GM23248 (cell line): ENCODE data around the gene PIP5K1C. TPM values are rescaled to one million over a fixed set of nuclear protein-coding genes. Genes with fewer than 3 reads are reported as not detected.

Source experiments
- DNase-seq: peaks from one replicate; pipeline ENCODE4 v3.0.0-alpha.2; 2015
- H2AFZ ChIP-seq: fragments of 200-600 bp; sonication (generic); 2 replicates; pipeline ENCODE4 v1.6.1; 2016; ENCODE audit warnings: antibody characterized with exemption
- H3F3A ChIP-seq: fragments of 200-600 bp; sonication (generic); 2 replicates; pipeline ENCODE4 v1.6.1; 2016; ENCODE audit warnings: mild to moderate bottlenecking, antibody characterized with exemption, mixed run types; ENCODE audit not compliant: insufficient read depth
- H3K27ac ChIP-seq: fragments of 200-600 bp; sonication (generic); 2 replicates; pipeline ENCODE4 v1.5.1; 2016; ENCODE audit warnings: mild to moderate bottlenecking
- H3K27me3 ChIP-seq: fragments of 200-600 bp; sonication (generic); replicated peaks from 2 replicates; pipeline ENCODE4 v1.6.1; 2016; ENCODE audit warnings: mild to moderate bottlenecking; ENCODE audit not compliant: insufficient read depth
- H3K36me3 ChIP-seq: fragments of 200-600 bp; sonication (generic); 2 replicates; pipeline ENCODE4 v1.6.1; 2016; ENCODE audit warnings: low read depth, mild to moderate bottlenecking
- H3K4me1 ChIP-seq: fragments of 200-600 bp; sonication (generic); 2 replicates; pipeline ENCODE4 v1.6.1; 2016; ENCODE audit warnings: mild to moderate bottlenecking; ENCODE audit not compliant: insufficient read depth
- H3K4me2 ChIP-seq: fragments of 200-600 bp; sonication (generic); one replicate; pipeline ENCODE4 v1.6.1; 2016; ENCODE audit warnings: mild to moderate bottlenecking; ENCODE audit not compliant: unreplicated experiment
- H3K4me3 ChIP-seq: fragments of 200-600 bp; sonication (generic); 2 replicates; pipeline ENCODE4 v1.5.1; 2016; ENCODE audit warnings: mild to moderate bottlenecking
- H3K79me2 ChIP-seq: fragments of 200-600 bp; sonication (generic); 2 replicates; pipeline ENCODE4 v1.6.1; 2016; ENCODE audit warnings: mild to moderate bottlenecking; ENCODE audit not compliant: insufficient read depth
- H3K9ac ChIP-seq: fragments of 200-600 bp; sonication (generic); 2 replicates; pipeline ENCODE4 v1.6.1; 2016; ENCODE audit warnings: mild to moderate bottlenecking
- H3K9me2 ChIP-seq: fragments of 200-600 bp; sonication (generic); 2 replicates; pipeline ENCODE4 v1.6.1; 2016; ENCODE audit warnings: mixed run types, mild to moderate bottlenecking, moderate library complexity; ENCODE audit not compliant: insufficient read depth
- H3K9me3 ChIP-seq: fragments of 200-600 bp; sonication (generic); one replicate; pipeline ENCODE4 v1.6.1; 2017; ENCODE audit warnings: low read depth
- H4K20me1 ChIP-seq: fragments of 200-600 bp; sonication (generic); 2 replicates; pipeline ENCODE4 v1.6.0; 2016; ENCODE audit not compliant: insufficient read depth
- EZH2 ChIP-seq: fragments of 200-600 bp; sonication (generic); IDR thresholded peaks from 2 replicates; pipeline ENCODE4 v1.6.1; 2018; ENCODE audit warnings: antibody characterized with exemption, mild to moderate bottlenecking; ENCODE audit not compliant: insufficient read depth, poor library complexity, severe bottlenecking
- EZH2phosphoT487 ChIP-seq: fragments of 200-600 bp; sonication (generic); IDR thresholded peaks from 2 replicates; pipeline ENCODE4 v1.6.1; 2018; ENCODE audit warnings: antibody characterized with exemption, moderate library complexity, mild to moderate bottlenecking, low read depth; ENCODE audit not compliant: insufficient read depth
- WGBS, 2 experiments: methylation state at CpG; one replicate each; pipeline ENCODE4 v1.1.6; 2015 to 2017; ENCODE audit warnings: low lambda C conversion rate in 2 of 2, low coverage in 1 of 2; ENCODE audit errors: missing lambda C conversion rate in 2 of 2; 5-methylcytosine and 5-hydroxymethylcytosine counted together
- in situ Hi-C: fragments of 300-500 bp; cut with MboI; formaldehyde crosslinking; loops from 2 replicates; pipeline ENCODE4 v1.15.0; 2020
- polyA plus RNA-seq: library from polyadenylated mRNA; unstranded; fragments of >200 nt; fragmentation: Nextera tagmentation; extraction: Ambion mirVana; gene quantifications from 2 replicates; pipeline ENCODE4 v1.2.1, GENCODE V29; 2016
- total RNA-seq: library from RNA; depleted of rRNA; stranded (reverse); fragments of >200 nt; shearing (Covaris generic); gene quantifications from 2 replicates; pipeline ENCODE4 v1.2.3, GENCODE V29; 2014

Gene PIP5K1C
- total and polyA plus RNA-seq, 2 experiments from 2014 or later = 31.2 to 34.0 TPM

DNA sequence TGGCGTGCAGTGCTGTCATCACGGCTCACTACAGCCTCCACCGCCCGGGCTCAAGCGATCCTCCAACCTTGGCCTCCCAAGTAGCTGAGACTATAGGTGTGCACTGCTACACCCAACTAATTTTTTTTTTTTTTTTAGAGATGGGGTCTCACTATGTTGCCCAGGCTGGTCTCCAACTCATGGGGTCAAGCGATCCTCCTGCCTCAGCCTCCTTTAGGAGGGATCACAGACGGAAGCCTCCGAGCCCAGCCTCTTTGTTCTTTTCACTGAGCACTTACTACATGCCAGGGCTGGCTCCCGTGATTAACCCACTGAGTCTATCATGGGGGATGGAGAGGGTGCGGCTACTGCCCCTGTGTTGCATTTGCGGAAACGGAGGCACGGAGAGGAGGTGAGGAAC is 60.8 kb downstream of the PIP5K1C start:
- no peaks in the 10 kb centered on the region for H3K36me3 ChIP-seq
- TF ChIP-seq EZH2 (no peak), EZH2phosphoT487 (no peak)
- H3F3A ChIP-seq = no peaks in the 10 kb centered on the region
- 95 to 97% methylated on average over 13 of the region's 13 CpGs for WGBS, 2 experiments
- no peaks in the 10 kb centered on the region for H3K9me2 ChIP-seq
- in situ Hi-C loops = no loop called here
- no peak overlapping the region for H3K27ac ChIP-seq
- H3K79me2 ChIP-seq = no peaks in the 10 kb centered on the region
- no peak overlapping the region for H3K9ac ChIP-seq
- no peaks in the 10 kb centered on the region for H3K9me3 ChIP-seq
- no peaks in the 10 kb centered on the region for H3K27me3 ChIP-seq
- H3K4me3 ChIP-seq = no peak overlapping the region
- no peaks in the 10 kb centered on the region for H3K4me1 ChIP-seq
- no peak for DNase-seq
- H2AFZ ChIP-seq = no peak overlapping the region
- H4K20me1 ChIP-seq = no peaks in the 10 kb centered on the region
- no peak overlapping the region for H3K4me2 ChIP-seq

DNA sequence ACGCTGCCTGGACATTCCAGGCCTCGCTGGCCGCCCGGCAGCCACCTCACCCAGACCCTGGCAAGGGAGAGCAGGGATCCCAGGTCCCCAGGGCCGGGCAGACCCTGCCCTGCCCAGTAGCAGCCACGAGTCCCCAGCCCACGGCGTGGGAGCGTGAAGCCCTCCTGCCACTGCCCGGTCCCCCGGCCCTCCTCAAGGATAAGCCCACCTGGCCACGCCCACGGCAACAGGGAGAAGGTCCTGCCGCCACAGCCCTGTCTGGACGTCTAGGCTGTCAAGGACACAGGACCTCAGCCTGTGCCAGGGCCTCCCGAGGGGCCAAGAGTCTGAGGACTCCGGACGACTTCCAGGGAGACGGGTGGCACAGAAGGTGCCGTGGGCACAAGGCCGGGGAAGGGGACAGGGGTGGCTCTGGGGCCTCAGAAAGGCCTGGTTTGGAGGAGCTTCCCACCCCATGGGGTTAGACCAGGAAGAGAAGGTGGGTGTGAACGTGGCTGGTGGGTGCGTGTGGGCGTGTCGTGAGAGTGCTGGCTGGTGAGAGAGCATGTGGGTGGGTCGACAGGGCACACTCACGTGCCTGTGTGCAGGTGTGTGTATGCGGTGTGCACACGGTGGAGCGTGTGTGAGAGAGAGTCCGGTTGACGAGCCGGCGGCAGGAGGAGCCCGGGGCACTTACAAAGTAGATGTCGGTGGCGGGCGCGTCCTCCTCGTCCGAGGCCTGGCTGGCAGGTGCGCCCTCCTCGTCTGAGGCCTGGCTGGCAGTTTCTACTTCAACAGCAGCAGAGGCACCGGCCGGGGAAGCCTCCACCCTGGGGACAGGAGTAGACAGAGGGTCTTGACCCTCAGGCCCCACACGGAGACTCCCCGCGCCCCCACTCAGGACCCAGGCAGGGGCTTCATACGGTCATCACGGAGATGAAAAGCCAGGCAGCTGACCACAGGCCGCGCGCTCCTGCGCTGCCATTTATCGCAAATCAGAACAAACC is 61.8 kb downstream of the PIP5K1C start:
- Histone ChIP-seq H3K4me2 (no peak overlapping the region), H4K20me1 (no peaks in the 10 kb centered on the region), H3K79me2 (no peaks in the 10 kb centered on the region), H3K27me3 (no peaks in the 10 kb centered on the region), H3K4me1 (no peaks in the 10 kb centered on the region), H3K36me3 (no peaks in the 10 kb centered on the region), H3K9me2 (no peaks in the 10 kb centered on the region), H2AFZ (no peak overlapping the region), H3K9me3 (no peaks in the 10 kb centered on the region), H3K4me3 (no peak overlapping the region), H3F3A (no peaks in the 10 kb centered on the region), H3K9ac (no peak overlapping the region), H3K27ac (no peak overlapping the region)
- 94% methylated on average over 50 to 53 of the region's 55 CpGs for WGBS, 2 experiments
- in situ Hi-C loops = no loop called here
- TF ChIP-seq EZH2 = no peak
- TF ChIP-seq EZH2phosphoT487 = no peak
- no peak for DNase-seq

DNA sequence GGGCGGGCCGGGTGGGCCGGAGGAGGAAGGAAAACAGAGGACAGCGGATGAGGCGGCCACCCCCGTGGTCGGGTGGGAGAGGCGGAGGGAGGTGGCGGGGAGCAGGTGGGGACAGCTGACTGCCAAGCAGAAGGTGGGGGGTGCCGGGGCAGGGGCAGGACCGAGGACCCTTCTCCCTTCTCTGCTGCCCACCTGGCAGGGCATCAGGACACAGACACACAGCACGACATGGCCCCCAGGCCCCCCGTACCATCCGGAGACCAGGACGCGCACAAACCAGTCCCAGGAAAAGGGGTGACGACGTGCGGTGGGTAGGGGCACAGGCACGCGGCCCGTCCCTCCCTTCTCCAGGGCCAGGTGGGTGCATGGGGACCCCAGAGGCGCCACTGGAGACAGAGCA is 62.6 kb downstream of the PIP5K1C start:
- WGBS, 2 experiments = 94 to 98% methylated on average over 11 to 23 of the region's 23 CpGs
- in situ Hi-C loops = no loop called here
- H3K27me3 ChIP-seq = no peaks in the 10 kb centered on the region

DNA sequence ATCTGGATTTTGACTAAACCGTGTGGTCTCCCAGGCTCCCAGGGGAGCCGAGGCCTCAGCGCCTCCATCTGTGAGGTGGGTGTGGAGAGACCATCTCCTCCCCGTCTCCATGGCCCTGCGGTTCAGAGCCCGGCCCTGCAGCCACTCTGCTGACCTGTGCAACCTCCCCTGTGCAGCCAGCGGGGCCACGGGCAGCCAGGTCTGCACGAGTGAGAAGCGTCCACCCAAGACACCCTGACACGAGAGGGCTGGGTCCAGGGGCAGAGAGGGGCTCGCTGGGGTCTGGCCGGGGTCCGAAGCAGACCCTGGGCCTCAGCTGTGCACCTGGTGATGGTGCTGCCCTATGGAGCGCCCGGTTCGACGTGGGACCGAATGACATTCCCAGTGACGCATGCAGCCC is 63.3 kb downstream of the PIP5K1C start:
- H3K9ac ChIP-seq = no peak overlapping the region
- H3K4me2 ChIP-seq = no peak overlapping the region
- H3K9me3 ChIP-seq = no peaks in the 10 kb centered on the region
- H3K36me3 ChIP-seq = no peaks in the 10 kb centered on the region
- no peak overlapping the region for H3K27ac ChIP-seq
- H3K79me2 ChIP-seq = no peaks in the 10 kb centered on the region
- H4K20me1 ChIP-seq = no peaks in the 10 kb centered on the region
- H3K4me1 ChIP-seq = no peaks in the 10 kb centered on the region
- TF ChIP-seq EZH2 = no peak
- TF ChIP-seq EZH2phosphoT487 = no peak
- no peak overlapping the region for H2AFZ ChIP-seq
- H3F3A ChIP-seq = no peaks in the 10 kb centered on the region
- in situ Hi-C loops = no loop called here
- no peak for DNase-seq
- 87 to 92% methylated on average over 16 to 17 of the region's 20 CpGs for whole genome bisulfite sequencing, 2 experiments
- H3K27me3 ChIP-seq = no peaks in the 10 kb centered on the region
- H3K4me3 ChIP-seq = no peak overlapping the region
- no peaks in the 10 kb centered on the region for H3K9me2 ChIP-seq

More for the DNA sequence above, 62.6 kb downstream of the PIP5K1C start:
- TF ChIP-seq EZH2 (no peak), EZH2phosphoT487 (no peak)
- H3K9ac ChIP-seq = no peak overlapping the region
- H3K9me2 ChIP-seq = no peaks in the 10 kb centered on the region
- H3K9me3 ChIP-seq = no peaks in the 10 kb centered on the region
- H3K4me1 ChIP-seq = no peaks in the 10 kb centered on the region
- no peak overlapping the region for H3K4me2 ChIP-seq
- no peak for DNase-seq
- H3K79me2 ChIP-seq = no peaks in the 10 kb centered on the region
- no peak overlapping the region for H2AFZ ChIP-seq
- H4K20me1 ChIP-seq = no peaks in the 10 kb centered on the region
- H3K4me3 ChIP-seq = no peak overlapping the region
- no peaks in the 10 kb centered on the region for H3F3A ChIP-seq
- no peaks in the 10 kb centered on the region for H3K36me3 ChIP-seq
- H3K27ac ChIP-seq = no peak overlapping the region
